ENCODE results near the gene SYT7. TPM values are rescaled to one million over a fixed set of nuclear protein-coding genes. Genes with fewer than 3 reads are reported as not detected.

SYT7 gene
- total and polyA plus RNA-seq, 10 of the 15 experiments (the other 5 are each of a cell fraction or from before 2014, with no cell fraction given), result not detected

GRCh38 chr11:61477727-61478148, 103.1 kb downstream of the SYT7 start (continued):
- TF ChIP-seq ELK1 (IDR thresholded peaks at IDR 0.05; ENCODE audit: low read depth, low read length), result no peak
- TF ChIP-seq CBX5 (IDR thresholded peaks at IDR 0.05; ENCODE audit: low read depth), result no peak
- peak; percentile 60 for TF ChIP-seq SMC3 (IDR thresholded peaks at IDR 0.05; ENCODE audit: borderline replicate concordance, low read length)
- TF ChIP-seq RAD21 (IDR thresholded peaks at IDR 0.05; ENCODE audit: insufficient read depth, low read depth, low read length), result peak; percentile 82
- no peak for TF ChIP-seq MAX (IDR thresholded peaks at IDR 0.05; ENCODE audit: low read depth, low read length)
- no peak for TF ChIP-seq USF1 (IDR thresholded peaks at IDR 0.05; ENCODE audit: borderline replicate concordance, extremely low read length, insufficient read depth, low read depth, low read length)

- in situ Hi-C loops (cut with MboI) (loop anchor here (5.0 kb wide), 1 partner anchor 160 kb away; no protein-coding TSS in a partner anchor), intact Hi-C loops (cut with micrococcal nuclease; ENCODE audit: unreplicated experiment) (loop anchor here (1.0 to 10.0 kb wide), 3 partner anchors 40 to 258 kb away; no protein-coding TSS in a partner anchor)
- no peak for FAIRE-seq
- ATAC-seq, result no peak
- Histone ChIP-seq H3K27me3 (replicated peaks in 1 of 2; ENCODE audit: control insufficient read depth in 2 of 2, insufficient read depth in 2 of 2, low read length in 1 of 2) (no peaks in the 10 kb centered on the region), H3K9me3 (replicated peaks; ENCODE audit: control insufficient read depth, insufficient read depth, low read length) (no peaks in the 10 kb centered on the region), H2AFZ (ENCODE audit: control insufficient read depth, low read depth, low read length) (no peak overlapping the region), H4K20me1 (ENCODE audit: control insufficient read depth, insufficient read depth) (peaks cover 3% of the 10 kb centered on the region; the same call in 1 of the 2 replicates), H3K27ac (ENCODE audit: control insufficient read depth, insufficient read depth) (no peak overlapping the region), H3K4me2 (ENCODE audit: control insufficient read depth, insufficient read depth) (no peak overlapping the region), H3K4me3 (no peak overlapping the region), H3K36me3 (ENCODE audit: control insufficient read depth in 2 of 2, insufficient read depth in 2 of 2, low read length in 1 of 2) (no peaks in the 10 kb centered on the region), H3K9ac (ENCODE audit: control insufficient read depth, insufficient read depth, low read length) (no peak overlapping the region), H3K4me1 (ENCODE audit: control insufficient read depth, insufficient read depth, low read length) (no peaks in the 10 kb centered on the region), H3K79me2 (ENCODE audit: control insufficient read depth, insufficient read depth, low read length) (no peaks in the 10 kb centered on the region)
- ChIA-PET POLR2A (no interaction called here), RAD21 (ENCODE audit: unreplicated experiment) (interaction anchor here (2.3 to 3.0 kb wide), 2 partner anchors 40 to 162 kb away, joined by 6 to 12 read pairs; no protein-coding TSS in a partner anchor), SMC1A (ENCODE audit: uncharacterized antibody, unreplicated experiment) (interaction anchor here (1.8 kb wide), 1 partner anchor 37 kb away, joined by 4 read pairs; no protein-coding TSS in a partner anchor), CTCF (interaction anchor here (0.9 to 6.6 kb wide), 13 partner anchors 18 to 631 kb away, joined by 3 to 67 read pairs (median 3); no protein-coding TSS in a partner anchor)
- WGBS (ENCODE audit: insufficient coverage, insufficient replicate concordance, low lambda C conversion rate, missing lambda C conversion rate), result 64% methylated on average over 8 of the region's 8 CpGs
- DNase-seq (ENCODE audit: low read depth, low spot score), result no peak
- no TSS peak for BruUV-seq (replicated peaks)
- TF ChIP-seq CEBPZ (IDR thresholded peaks at IDR 0.05; ENCODE audit: low read depth, low read length), result no peak
- no peak for TF ChIP-seq PRDM15 (CRISPR knock-in tag; IDR thresholded peaks at IDR 0.05)
- TF ChIP-seq PKNOX1 (IDR thresholded peaks at IDR 0.05), result no peak
Measured at GRCh38 chr11:61477126-61477525, 103.8 kb downstream of the SYT7 start.

Measured in GM12878 (cell line).